ENCODE measurements around the gene SDR42E2.

The SDR42E2 gene

GRCh38 chr16:22206842-22207714 lies 44.8 kb downstream of the SDR42E2 start:
- H2AFZ ChIP-seq (ENCODE audit: low read depth, low read length): peak overlapping the region; percentile 92
- H3K36me3 ChIP-seq (ENCODE audit: insufficient read depth, low read length): peaks cover 6% of the 10 kb centered on the region
- peaks cover 13% of the 10 kb centered on the region; the same call in 1 of the 2 replicates for H4K20me1 ChIP-seq (ENCODE audit: insufficient read depth, low read length)
- DNase-seq (peak; percentile 60), ATAC-seq (ENCODE audit: insufficient read depth, low read depth) (peak; percentile 59)
- peak overlapping the region; percentile 82 to 92 for H3K4me3 ChIP-seq (ENCODE audit: low read depth in 1 of 2, low read length in 2 of 2)
- H3K27me3 ChIP-seq (ENCODE audit: insufficient read depth, low read length, poor library complexity): no peaks in the 10 kb centered on the region
- peak overlapping the region; percentile 85 for H3K4me2 ChIP-seq (ENCODE audit: insufficient read depth, low read length)
- H3K79me2 ChIP-seq (ENCODE audit: insufficient read depth, low read length): peaks cover 44% of the 10 kb centered on the region
- peak overlapping the region; percentile 63 for H3K27ac ChIP-seq (ENCODE audit: low read length)
- TF ChIP-seq CTCF (IDR thresholded peaks at IDR 0.05; ENCODE audit: borderline replicate concordance, extremely low read depth, low read length, poor library complexity, severe bottlenecking) (no peak), EZH2 (IDR thresholded peaks at IDR 0.05; ENCODE audit: borderline replicate concordance, low read depth, low read length, severe bottlenecking) (no peak)
- peak overlapping the region; percentile 72 for H3K9ac ChIP-seq (ENCODE audit: low read depth, low read length)
- H3K4me1 ChIP-seq (ENCODE audit: insufficient read depth, low read length): peaks cover 17% of the 10 kb centered on the region
- H3K9me3 ChIP-seq (ENCODE audit: insufficient read depth, low read length, severe bottlenecking): no peaks in the 10 kb centered on the region

- Histone ChIP-seq H3K27ac (ENCODE audit: low read length) (peak overlapping the region; percentile 63; the same call in 1 of the 2 replicates), H3K79me2 (ENCODE audit: insufficient read depth, low read length) (peaks cover 44% of the 10 kb centered on the region), H3K4me2 (ENCODE audit: insufficient read depth, low read length) (peak overlapping the region; percentile 85), H3K9ac (ENCODE audit: low read depth, low read length) (peak overlapping the region; percentile 72), H3K9me3 (ENCODE audit: insufficient read depth, low read length, severe bottlenecking) (no peaks in the 10 kb centered on the region), H3K36me3 (ENCODE audit: insufficient read depth, low read length) (peaks cover 6% of the 10 kb centered on the region), H3K4me1 (ENCODE audit: insufficient read depth, low read length) (peaks cover 17% of the 10 kb centered on the region), H2AFZ (ENCODE audit: low read depth, low read length) (no peak overlapping the region), H3K4me3 (ENCODE audit: low read depth in 1 of 2, low read length in 2 of 2) (peak overlapping the region; percentile 82 to 92; a peak in 3 of 4 replicates), H4K20me1 (ENCODE audit: insufficient read depth, low read length) (peaks cover 13% of the 10 kb centered on the region; the same call in 1 of the 2 replicates), H3K27me3 (ENCODE audit: insufficient read depth, low read length, poor library complexity) (no peaks in the 10 kb centered on the region)
- DNase-seq: no peak
- ATAC-seq (ENCODE audit: insufficient read depth, low read depth): no peak
- TF ChIP-seq EZH2 (IDR thresholded peaks at IDR 0.05; ENCODE audit: borderline replicate concordance, low read depth, low read length, severe bottlenecking) (no peak), CTCF (IDR thresholded peaks at IDR 0.05; ENCODE audit: borderline replicate concordance, extremely low read depth, low read length, poor library complexity, severe bottlenecking) (no peak)
Observed at GRCh38 chr16:22207715-22208360, 45.5 kb downstream of the SDR42E2 start.

GRCh38 chr16:22210285-22210684 lies 48.0 kb downstream of the SDR42E2 start:
- Histone ChIP-seq H3K4me2 (ENCODE audit: insufficient read depth, low read length) (no peak overlapping the region), H3K4me3 (ENCODE audit: low read depth in 1 of 2, low read length in 2 of 2) (no peak overlapping the region), H4K20me1 (ENCODE audit: insufficient read depth, low read length) (peaks cover 13% of the 10 kb centered on the region; the same call in 1 of the 2 replicates), H3K27ac (ENCODE audit: low read length) (no peak overlapping the region), H3K9me3 (ENCODE audit: insufficient read depth, low read length, severe bottlenecking) (no peaks in the 10 kb centered on the region), H3K27me3 (ENCODE audit: insufficient read depth, low read length, poor library complexity) (no peaks in the 10 kb centered on the region), H2AFZ (ENCODE audit: low read depth, low read length) (no peak overlapping the region), H3K9ac (ENCODE audit: low read depth, low read length) (no peak overlapping the region), H3K36me3 (ENCODE audit: insufficient read depth, low read length) (peaks cover 6% of the 10 kb centered on the region), H3K79me2 (ENCODE audit: insufficient read depth, low read length) (peaks cover 44% of the 10 kb centered on the region), H3K4me1 (ENCODE audit: insufficient read depth, low read length) (peaks cover 17% of the 10 kb centered on the region)
- no peak for ATAC-seq (ENCODE audit: insufficient read depth, low read depth)
- no peak for DNase-seq
- TF ChIP-seq CTCF (IDR thresholded peaks at IDR 0.05; ENCODE audit: borderline replicate concordance, extremely low read depth, low read length, poor library complexity, severe bottlenecking) (no peak), EZH2 (IDR thresholded peaks at IDR 0.05; ENCODE audit: borderline replicate concordance, low read depth, low read length, severe bottlenecking) (no peak)
